GM12878 (cell line): ENCODE results near the gene ST7.

Source experiments
- EP300 ChIP-seq, 2 experiments: fragments of 150-350 bp in 1 of 2; IDR thresholded peaks; 2 replicates each; pipeline ENCODE4 v1.6.1; 2011 to 2012; ENCODE audit warnings: low read depth in 2 of 2, low read length in 2 of 2, borderline replicate concordance in 1 of 2, improper control_type of control experiment in 1 of 2, inconsistent platforms in 1 of 2; ENCODE audit not compliant: control insufficient read depth in 1 of 2
- PBX3 ChIP-seq: IDR thresholded peaks from 2 replicates; pipeline ENCODE4 v1.6.1; 2011; ENCODE audit warnings: mild to moderate bottlenecking, low read depth, low read length, moderate library complexity; ENCODE audit not compliant: insufficient replicate concordance
- POLR2A ChIP-seq: IDR thresholded peaks from 2 replicates; pipeline ENCODE4 v1.6.1; 2011; ENCODE audit warnings: low read depth, mild to moderate bottlenecking, low read length
- POLR2AphosphoS5 ChIP-seq: IDR thresholded peaks from 2 replicates; pipeline ENCODE4 v1.6.1; 2011; ENCODE audit warnings: mild to moderate bottlenecking, low read length, inconsistent platforms
- RCOR1 ChIP-seq: conservative IDR thresholded peaks from 2 replicates; pipeline ENCODE4 v1.6.1; 2012; ENCODE audit warnings: low read depth, low read length, improper control_type of control experiment
- TARDBP ChIP-seq: IDR thresholded peaks from 2 replicates; pipeline ENCODE4 v1.6.1; 2016; ENCODE audit warnings: borderline replicate concordance
- TF ChIP-seq, protein P1 (sequence below), 3 experiments: IDR thresholded peaks in 2 of 3; conservative IDR thresholded peaks in 1 of 3; 2 replicates each; pipeline ENCODE4 v1.5.1; 2011; ENCODE audit warnings: low read depth in 3 of 3, low read length in 3 of 3, mild to moderate bottlenecking in 3 of 3, control low read depth in 2 of 3, moderate library complexity in 2 of 3, inconsistent platforms in 1 of 3, mixed read lengths in 1 of 3; ENCODE audit not compliant: control insufficient read depth in 2 of 3, insufficient read depth in 1 of 3; ENCODE audit errors: extremely low read depth in 1 of 3
- TF ChIP-seq, protein P2 (sequence below): IDR thresholded peaks from 2 replicates; pipeline ENCODE4 v1.6.1; 2012; ENCODE audit warnings: mild to moderate bottlenecking, low read depth, low read length

GRCh38 chr7:116955801-116956476 is 2.6 kb downstream of the ST7 start:
- TF ChIP-seq TARDBP (no peak), EP300 (IDR thresholded peaks at IDR 0.05; ENCODE audit: borderline replicate concordance in 1 of 2, control insufficient read depth in 1 of 2, low read depth in 2 of 2, low read length in 2 of 2) (peak; percentile 87 to 94), PBX3 (peak; percentile 8), POLR2AphosphoS5 (no peak), POLR2A (no peak), RCOR1 (peak; percentile 83; the same call in 1 of the 2 replicates)
- TF ChIP-seq, protein P1, sequence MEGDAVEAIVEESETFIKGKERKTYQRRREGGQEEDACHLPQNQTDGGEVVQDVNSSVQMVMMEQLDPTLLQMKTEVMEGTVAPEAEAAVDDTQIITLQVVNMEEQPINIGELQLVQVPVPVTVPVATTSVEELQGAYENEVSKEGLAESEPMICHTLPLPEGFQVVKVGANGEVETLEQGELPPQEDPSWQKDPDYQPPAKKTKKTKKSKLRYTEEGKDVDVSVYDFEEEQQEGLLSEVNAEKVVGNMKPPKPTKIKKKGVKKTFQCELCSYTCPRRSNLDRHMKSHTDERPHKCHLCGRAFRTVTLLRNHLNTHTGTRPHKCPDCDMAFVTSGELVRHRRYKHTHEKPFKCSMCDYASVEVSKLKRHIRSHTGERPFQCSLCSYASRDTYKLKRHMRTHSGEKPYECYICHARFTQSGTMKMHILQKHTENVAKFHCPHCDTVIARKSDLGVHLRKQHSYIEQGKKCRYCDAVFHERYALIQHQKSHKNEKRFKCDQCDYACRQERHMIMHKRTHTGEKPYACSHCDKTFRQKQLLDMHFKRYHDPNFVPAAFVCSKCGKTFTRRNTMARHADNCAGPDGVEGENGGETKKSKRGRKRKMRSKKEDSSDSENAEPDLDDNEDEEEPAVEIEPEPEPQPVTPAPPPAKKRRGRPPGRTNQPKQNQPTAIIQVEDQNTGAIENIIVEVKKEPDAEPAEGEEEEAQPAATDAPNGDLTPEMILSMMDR (IDR thresholded peaks at IDR 0.05 in 2 of 3, conservative IDR thresholded peaks at IDR 0.05 in 1 of 3; ENCODE audit: control insufficient read depth in 2 of 3, extremely low read depth in 1 of 3, insufficient read depth in 1 of 3, low read depth in 3 of 3, low read length in 3 of 3): no peak
- TF ChIP-seq, protein P2, sequence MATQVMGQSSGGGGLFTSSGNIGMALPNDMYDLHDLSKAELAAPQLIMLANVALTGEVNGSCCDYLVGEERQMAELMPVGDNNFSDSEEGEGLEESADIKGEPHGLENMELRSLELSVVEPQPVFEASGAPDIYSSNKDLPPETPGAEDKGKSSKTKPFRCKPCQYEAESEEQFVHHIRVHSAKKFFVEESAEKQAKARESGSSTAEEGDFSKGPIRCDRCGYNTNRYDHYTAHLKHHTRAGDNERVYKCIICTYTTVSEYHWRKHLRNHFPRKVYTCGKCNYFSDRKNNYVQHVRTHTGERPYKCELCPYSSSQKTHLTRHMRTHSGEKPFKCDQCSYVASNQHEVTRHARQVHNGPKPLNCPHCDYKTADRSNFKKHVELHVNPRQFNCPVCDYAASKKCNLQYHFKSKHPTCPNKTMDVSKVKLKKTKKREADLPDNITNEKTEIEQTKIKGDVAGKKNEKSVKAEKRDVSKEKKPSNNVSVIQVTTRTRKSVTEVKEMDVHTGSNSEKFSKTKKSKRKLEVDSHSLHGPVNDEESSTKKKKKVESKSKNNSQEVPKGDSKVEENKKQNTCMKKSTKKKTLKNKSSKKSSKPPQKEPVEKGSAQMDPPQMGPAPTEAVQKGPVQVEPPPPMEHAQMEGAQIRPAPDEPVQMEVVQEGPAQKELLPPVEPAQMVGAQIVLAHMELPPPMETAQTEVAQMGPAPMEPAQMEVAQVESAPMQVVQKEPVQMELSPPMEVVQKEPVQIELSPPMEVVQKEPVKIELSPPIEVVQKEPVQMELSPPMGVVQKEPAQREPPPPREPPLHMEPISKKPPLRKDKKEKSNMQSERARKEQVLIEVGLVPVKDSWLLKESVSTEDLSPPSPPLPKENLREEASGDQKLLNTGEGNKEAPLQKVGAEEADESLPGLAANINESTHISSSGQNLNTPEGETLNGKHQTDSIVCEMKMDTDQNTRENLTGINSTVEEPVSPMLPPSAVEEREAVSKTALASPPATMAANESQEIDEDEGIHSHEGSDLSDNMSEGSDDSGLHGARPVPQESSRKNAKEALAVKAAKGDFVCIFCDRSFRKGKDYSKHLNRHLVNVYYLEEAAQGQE: no peak
